Stimulated activated CD4-positive, alpha-beta T cell treated with anti-CD3 and anti-CD28 coated beads, Interleukin-15, amount 100 ng/mL, for 1 hour (primary cell): ENCODE measurements around the gene GRAMD1B.
A peak's percentile ranks its signal among the peaks of the same experiment; 100 is the strongest.
"Not testable (repeated sequence)": the region's sequence is repeated elsewhere in the genome, so short reads cannot be mapped to it uniquely, and the experiment has no call there.

Experiments
- DNase-seq, 2 donors: peaks; one replicate each; pipeline ENCODE4 v3.0.0-alpha.2; 2020; ENCODE audit warnings: low read depth in 1 of 2, low spot score in 1 of 2

Gene GRAMD1B

DNA sequence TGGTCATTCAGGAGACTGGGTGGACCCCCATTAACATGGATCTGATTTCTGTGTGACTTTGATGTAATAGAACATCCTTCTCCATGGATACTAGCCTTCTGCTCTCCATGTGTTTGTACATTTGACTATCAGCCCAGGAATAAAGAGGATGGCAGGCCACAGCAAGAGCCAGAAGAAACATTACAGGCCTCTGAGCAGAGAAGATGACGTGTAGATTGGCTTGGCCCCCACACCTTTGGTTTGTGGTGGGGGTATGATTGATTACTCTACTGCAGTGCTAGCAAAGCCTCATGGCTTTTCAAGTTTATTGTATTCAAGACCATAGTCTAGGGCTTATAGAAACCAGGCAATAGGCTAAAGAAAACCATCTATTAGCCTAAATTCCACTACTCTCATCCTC lies 77.0 kb downstream of the GRAMD1B start:
- no peak for DNase-seq

DNA sequence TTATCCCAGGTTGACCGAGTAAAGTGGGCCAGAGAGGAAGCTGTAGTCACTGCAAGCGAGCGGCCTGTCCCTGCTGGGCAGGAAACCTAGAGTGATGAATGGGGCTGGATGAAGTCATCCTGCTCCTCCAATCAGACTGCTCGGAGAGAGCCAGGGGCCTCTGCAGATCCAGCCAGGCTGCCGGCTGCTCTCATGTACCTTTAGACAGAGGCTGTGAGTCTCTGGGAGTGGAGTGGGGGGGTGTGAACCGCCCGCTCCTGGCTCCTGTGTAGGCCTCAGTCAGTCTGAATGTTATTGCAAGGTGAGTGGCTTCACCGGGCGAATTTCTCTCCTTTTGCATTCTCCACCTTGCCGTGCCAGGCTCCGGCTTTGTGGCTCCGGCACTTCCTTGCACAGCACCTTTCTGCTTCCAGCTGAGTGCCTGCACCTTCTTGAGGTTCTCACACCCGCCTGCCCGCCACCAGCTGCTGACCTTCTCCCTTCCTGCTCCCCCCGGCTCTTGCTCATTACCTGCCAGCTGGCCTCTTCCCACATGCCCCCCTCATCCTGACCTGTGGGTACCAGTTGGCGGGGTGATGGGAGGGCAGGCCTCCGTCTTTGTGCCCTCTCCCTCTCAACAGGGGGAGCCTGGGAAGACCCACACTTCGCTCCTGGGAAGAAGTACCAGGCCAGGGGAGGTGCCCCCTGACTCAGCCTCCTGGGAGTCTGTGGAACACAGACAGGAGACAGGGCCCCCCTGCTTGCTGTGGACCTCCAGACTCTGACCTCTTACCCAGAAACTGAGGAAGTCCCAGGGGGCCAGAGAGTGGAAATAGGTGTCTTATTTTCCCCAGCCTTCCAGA lies 79.9 kb downstream of the GRAMD1B start:
- DNase-seq = no peak

DNA sequence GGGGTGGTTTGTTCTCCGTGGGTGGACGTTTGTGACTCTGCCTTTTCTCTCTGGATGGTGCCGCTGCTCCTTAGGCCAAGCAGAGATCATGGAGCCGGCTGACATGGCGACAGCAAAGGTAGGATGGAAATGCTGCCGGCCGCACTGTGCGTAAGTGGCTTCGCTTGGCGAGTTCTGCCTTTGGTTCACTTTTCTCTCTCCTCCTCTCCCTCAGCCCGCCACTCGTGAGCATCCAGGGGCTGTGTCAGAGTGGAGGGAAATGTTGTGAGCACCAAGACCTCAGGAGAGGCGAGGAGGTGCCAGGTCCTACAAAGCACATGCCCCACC lies 80.5 kb downstream of the GRAMD1B start:
- no peak for DNase-seq

DNA sequence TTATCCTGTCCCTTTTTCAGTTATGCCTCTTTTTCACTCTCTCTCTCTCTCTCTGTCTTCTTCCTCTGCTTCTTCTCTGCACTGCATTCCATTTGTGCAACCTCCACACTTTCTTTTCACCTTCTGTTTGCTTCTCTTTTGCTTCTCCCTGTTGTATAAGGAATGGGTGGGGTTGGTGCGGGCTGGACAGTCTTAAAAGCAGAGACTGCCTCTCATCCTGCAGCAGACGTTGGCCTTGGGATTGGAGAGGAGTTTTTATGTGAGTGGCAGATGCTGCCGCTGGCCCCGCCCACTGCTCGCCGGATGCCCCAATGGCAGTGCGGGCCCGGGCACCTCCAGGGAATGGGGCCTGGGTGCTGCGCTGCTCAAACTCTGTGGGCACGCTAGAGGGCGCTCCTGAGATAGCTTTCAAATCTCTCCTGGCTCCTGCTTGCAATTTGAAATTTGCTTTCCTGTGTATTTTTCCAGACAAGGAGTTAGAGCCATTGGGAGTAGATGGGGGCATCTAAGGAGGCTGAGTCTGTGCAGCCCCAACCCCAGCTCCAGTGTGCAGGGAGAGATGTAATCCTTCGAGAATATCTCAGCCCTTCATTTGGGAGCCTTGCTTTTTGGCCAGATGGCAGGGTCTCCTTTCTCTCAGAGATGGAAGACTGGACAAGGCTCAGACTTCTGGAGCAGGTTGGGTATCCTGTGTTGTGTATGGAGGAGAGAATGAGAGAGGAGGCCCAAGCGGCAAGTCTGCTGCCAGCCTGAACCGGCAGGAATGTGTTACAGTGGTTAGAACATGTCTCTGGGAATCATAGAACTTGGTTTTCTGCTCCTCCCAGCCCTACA lies 81.2 kb downstream of the GRAMD1B start:
- DNase-seq = peak; percentile 8 to 43

DNA sequence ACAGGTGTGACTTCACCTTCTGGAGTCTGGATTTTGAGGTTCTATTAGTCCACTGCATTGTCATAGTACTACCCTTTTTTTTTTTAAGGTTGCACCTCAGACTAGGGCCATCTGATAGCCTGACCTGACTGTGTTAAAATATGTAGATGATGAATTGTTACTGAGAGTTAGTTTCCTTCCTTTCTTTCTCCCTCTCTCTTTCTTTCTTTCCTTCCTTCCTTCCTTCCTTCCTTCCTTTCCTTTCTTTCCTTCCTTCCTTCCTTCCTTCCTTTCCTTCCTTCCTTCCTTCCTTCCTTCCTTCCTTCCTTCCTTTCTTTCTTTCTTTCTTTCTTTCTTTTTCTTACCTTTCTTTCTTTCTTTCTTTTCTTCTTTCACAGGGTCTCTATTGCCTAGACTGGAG lies 83.2 kb downstream of the GRAMD1B start:
- DNase-seq = not testable (repeated sequence)

DNA sequence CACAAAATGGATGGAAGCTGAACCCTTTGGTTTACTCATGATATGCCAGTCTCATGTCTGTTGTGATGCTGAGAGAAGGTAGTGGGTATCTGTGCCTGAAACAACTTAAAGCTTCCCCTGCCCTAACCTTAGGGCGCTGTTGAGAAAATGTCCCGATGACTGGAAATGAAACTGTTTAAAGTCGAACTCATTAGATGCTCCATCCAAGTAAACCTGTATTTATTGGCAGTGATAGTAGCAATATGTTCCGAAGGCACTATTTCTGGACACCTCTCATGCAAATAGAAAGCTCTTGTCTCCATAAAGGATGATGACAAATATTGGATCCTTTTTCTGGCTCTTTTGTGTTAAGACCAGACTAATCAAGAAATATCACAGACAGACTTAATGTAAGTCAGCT lies 86.2 kb downstream of the GRAMD1B start:
- DNase-seq = no peak

DNA sequence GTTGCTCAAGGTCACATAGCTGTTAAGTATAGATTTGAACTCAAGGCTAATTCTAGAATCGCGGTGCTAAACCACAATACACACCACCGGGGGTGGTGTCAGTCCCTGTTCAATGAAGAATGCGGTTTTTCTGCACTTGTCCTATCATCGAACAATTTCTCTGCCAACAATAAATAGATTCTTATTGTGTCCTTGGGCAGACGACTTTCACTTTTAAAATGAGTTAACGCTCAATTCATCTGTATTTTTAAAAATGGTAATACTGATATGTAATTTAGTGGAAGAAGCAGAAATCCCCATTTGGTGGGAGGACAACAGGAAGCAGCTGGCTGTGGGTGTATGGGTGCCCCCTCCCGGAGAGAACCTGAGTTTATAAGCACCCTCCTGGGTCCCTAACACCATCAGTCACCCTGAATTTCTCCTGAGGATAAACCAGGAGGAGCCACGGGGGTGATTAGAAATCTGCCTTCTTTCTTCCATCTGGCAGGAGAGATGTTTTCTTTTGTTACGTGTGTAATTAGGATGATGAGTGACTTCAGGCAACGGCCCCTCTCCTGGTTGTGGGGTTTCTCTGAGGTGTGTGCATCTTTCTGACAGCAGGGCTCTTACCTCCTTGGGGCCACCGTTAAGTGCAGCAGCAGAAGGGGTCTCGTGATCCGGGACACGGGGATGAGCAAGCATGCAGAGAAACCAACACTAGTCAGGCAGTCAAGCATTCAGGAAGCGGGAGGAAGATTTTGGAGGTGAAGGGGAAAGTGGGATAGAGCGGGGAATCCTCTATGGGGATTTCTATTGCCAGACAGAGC lies 87.7 kb downstream of the GRAMD1B start:
- DNase-seq = no peak

DNA sequence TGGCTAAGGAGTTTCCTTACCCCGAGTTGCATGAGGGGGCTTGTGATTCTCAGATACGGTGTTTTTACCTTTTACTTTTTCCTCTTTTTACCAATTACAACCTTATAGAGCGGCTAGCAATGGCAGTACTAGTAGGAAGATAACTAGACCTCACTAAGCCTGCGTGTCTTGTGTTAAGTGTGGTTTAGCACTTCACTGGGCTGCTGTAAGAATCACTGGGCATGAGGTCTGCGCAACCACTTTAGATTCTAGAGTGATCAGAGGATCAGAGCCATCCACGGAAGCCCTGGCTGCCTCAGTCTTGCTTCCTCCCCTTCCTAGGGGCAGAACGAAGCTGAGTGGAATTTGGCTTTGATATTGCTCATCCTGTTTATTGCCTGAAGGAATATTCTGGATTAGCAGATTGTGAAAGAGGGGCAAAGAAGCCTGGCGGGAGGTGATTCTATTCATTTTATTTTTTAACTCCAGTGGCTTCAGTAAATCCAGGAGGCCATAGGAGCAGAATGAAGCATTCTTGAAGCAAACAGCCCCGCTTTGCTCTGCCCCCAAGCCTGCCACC lies 88.5 kb downstream of the GRAMD1B start:
- DNase-seq = no peak

DNA sequence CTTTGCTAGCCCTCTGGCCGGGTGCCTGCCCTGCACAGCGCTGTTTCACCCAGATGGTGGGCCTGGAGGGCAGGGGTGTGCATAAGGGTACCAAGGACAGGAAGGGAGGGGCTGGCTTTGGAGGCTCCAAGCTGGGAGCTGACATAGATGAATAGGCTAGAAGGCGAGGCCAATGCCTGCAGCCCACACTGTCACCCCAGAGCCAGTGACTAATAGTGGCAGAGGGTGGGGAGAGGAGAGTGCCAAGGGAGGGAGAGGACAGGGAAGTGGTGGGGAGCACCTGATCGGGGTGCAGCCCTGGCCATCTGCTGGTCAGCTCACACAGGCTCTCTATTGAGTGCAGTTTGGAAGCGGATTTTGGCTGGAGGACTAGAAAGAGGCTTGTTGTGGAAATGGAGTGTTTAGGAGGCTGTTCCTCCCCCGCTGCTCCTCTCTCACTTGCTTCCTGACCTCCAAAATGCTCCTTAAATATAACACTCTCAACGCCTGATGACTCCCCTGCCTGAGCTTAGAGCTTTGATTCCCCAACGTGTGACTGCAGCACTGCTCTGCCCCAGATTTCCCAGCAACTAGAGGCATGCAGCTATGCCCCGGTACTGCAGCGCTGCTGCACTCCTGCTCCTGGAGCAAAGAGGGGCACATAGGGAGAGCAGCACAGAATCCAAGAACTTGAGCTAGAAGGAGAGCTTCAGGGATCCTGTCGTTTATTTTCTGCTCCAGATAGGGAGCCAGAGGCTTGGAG lies 89.2 kb downstream of the GRAMD1B start:
- no peak for DNase-seq

DNA sequence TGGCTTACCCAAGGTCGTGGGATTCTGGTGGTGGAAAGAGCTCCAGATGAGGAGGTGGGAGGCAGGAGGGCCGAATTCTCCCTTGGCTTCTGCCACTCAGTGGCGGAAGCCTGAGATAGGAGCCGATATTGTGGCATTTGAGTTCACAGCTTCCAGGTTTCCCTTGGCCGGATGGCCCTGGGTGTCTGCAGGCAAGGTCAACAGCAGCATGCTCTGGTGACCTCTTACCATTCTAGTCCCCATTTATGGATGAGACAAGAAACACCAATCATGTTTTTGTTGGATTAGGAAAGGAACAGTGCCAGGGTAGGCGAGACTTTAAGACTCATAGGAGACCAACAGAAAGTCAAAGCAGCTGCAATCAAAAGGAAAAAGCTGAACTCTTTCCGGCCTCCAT lies 89.7 kb downstream of the GRAMD1B start:
- no peak for DNase-seq

DNA sequence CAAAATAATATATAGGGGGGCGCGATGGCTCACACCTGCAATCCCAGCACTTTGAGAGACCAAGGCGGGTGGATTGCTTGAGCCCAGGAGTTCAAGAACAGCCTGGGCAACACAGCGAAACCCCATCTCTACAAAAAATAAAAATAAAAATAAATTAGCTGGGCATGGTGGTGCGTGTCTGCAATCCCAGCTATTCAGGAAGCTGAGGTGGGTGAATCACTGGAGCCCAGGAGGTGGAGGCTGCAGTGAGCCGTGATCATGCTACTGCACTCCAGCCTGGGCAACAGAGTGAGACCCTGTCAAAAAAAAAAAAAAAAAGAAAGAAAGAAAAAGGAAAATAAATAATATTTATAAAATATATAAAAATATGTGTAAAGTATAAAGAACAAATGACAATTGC lies 90.4 kb downstream of the GRAMD1B start:
- not testable (repeated sequence) for DNase-seq

DNA sequence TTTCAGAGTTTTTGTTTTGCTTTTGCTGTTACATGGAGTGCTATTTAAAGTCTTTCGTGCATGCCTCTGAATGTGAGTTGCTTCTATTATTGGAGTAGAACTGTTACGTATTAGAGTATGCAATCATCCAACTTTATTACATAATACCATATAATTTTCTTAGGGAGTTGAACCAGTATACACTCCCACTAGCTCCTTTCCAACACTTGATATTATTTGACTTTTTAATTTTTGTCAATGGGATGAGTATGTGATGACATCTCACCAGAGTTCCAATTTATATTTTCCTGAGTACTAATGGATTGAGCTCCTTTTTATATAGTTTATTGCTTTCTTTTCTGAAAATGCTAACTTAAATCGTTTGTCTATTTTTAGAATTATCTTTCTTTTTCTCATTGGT lies 90.9 kb downstream of the GRAMD1B start:
- DNase-seq = no peak

DNA sequence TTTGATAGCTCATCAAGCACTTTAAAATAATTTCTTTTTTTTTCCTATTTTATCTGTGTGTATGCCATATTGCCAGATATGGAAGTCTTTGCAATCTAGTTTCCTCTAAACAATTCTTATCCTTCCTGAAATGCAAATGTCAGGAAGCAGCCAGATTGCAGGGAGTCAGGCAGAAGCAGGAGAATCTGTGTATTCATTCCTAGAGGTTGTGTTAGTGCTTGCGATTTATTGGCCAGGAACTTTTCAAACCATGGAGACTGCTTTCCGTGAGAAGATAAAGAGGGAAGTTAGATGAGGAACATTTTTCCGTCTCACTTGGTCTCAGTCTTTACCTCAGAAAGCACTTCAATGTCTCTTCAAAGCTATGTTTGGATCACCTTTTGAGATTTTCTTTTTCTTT lies 91.9 kb downstream of the GRAMD1B start:
- DNase-seq = no peak

DNA sequence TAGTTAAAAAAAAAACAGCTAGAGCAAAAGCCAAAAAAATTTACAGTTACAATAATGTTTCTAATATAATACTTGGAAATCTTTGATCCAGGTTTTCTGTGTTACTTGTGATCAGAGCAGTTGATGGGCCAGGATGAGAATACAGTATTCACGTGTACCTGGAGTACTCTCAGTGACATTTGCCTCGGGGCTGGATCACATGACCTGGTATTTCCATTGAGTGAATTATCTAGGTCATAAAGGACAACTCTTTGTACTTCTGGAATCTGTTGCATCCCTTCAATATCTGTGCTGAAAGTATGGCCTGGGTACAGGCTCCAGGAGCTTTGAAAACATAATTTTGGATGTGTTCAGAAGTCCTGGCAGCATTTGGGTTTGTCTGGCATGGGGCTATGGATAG lies 93.5 kb downstream of the GRAMD1B start:
- no peak for DNase-seq

DNA sequence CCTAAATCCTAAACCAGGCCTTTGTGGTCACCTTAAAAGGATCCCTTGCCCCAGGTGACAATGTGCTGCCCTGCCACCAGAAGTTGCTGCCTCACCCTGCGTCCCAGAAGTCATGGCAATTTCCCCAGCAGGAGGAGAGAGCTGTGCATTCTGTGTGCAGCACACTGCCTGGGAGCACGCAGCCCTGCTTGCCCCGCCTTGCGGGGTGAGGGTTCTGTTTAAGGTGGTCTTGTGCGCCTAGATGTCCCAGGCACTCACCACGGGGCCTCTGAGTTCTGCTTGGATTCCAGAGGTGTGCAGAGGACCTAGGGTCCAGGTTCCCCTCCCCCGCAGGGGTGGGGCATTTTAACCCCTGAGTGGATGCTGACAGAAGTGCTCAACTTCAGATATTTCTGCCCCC lies 95.0 kb downstream of the GRAMD1B start:
- no peak for DNase-seq

DNA sequence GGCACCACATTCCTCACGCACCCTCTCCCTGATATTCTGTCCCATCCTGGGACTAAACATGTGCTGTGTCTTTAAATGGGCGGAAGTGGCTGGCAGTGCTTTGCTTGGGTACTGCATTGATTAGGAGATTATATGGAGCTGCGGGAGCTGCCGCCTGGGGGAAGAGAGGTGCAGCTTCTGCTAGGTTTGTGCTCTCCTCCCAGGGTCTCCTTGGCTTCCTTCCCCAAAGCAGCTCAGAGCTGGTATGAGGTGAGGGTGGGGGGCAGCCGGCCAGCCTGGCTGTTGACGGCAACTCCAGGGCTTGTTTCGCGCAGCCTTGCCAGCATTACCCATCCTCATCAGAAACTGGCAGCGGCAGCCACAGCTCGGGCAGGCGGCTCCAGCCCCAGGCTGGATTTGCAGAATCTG lies 95.4 kb downstream of the GRAMD1B start:
- DNase-seq = no peak

DNA sequence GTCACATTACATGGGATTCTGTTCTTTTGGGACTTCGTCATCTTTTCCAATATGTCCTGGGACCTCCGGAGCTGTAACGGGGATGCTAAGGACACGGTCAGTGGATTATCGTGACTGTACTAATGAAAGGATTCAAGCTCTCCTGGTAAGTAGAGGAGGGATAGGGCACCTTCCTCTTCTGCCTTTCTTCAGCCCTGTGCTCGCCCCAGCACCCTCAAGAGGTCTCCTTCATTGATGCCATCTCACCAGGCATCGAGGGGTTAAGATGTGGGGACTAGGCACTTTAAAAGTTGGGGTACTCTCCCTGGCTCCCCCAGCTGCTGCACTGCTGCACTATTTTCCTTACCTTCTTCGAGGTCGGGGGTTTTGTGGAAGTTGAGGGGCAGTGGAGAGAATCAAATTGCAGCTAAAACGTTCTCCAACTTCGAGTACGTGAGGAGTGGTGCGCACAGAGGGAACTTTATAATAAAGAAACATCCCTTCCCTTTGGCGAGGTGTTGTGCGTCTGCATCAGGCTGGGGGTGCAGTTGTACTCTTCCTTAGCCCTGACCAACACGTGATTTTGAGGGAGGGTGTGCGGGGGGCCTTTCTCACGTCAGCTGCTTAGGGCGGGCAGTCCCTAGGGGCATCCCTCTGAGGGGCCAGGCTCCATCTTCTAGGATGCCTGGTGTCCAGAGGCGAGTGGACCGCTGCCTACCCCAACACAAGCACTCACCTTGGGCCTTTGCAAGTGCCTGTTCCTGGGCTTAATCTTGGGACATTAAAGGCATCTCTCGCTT lies 96.1 kb downstream of the GRAMD1B start:
- DNase-seq = no peak

DNA sequence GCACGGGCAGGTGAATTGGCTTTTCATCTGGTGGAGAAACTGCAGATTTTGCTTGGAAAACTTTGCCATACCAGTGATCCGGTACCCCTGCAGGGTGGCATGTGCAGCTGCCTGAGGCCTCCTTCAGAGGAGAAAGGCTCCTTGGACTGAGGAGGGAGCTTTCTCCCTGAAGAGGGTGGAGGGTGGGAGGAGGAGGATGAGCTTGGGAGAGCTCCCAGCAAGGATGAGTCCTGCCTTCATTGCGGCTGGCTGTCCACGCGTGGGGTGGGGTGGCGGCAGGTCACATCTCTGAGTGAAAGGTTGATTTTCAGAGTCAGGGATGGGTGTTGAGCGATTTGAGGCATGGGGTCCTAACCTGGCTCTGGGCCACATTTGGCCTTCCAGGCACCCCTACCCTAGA lies 96.8 kb downstream of the GRAMD1B start:
- DNase-seq = no peak

DNA sequence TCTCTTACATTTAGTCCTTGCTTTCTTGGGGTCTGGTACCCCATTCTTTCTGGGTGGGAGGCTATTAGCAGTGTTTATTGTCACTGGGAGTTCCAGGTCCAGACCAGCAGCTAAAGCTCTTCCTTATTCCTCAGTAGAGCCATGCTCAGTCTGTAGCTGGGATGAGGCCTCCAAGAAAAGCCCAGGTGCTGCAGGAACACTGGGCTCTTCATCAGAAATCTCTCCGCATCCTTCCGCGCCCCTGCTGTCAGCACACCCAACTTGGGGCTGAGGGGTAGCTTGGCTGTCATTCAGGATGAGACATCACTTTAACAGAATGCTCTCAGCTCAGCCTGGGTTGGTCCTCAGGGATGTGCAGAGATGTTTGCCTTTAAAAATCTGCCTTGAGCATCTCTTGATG lies 97.5 kb downstream of the GRAMD1B start:
- no peak for DNase-seq

DNA sequence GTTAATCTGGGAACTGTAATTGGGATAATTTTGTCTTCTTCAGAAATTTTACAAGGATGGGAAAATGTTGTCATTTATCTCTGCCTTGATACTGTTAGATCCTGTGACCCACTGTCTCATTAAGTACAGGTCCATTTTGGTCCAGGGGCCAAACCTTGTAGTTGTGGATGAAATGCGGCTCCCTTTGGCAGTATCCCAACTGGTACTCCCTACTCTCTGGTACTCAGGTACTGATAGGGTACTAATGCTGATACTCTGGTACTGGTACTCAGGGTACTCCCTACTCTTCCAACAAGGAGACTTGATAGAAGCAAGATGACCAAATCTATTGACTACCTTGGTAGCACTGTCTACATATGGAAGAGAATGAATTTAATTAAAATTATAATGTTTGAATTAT lies 97.9 kb downstream of the GRAMD1B start:
- DNase-seq = no peak
